Keratinocyte (primary cell): ENCODE results near the gene PTPRF. TPM values are rescaled to one million over a fixed set of nuclear protein-coding genes. Genes with fewer than 3 reads are reported as not detected.

Source experiments
- DNase-seq: peaks from one replicate; pipeline ENCODE4 v3.0.0-alpha.2; 2011; ENCODE audit warnings: low read depth, missing footprints, low spot score
- FAIRE-seq: peaks from 2 replicates; lab custom pipeline; 2011; peaks lifted over from hg19 to GRCh38; lab: Jason Lieb, UNC
- H2AFZ ChIP-seq: 2 replicates; pipeline ENCODE4 v1.6.0; 2012; ENCODE audit warnings: low read length, control low read depth, inconsistent platforms; ENCODE audit not compliant: control insufficient read depth
- H3K27ac ChIP-seq: 2 replicates; pipeline ENCODE4 v1.5.1; 2011; ENCODE audit warnings: low read length; ENCODE audit not compliant: control insufficient read depth, insufficient read depth
- H3K27me3 ChIP-seq: 3 replicates; pipeline ENCODE4 v1.6.0; 2011; ENCODE audit warnings: low read length; ENCODE audit not compliant: control insufficient read depth, insufficient read depth; ENCODE audit errors: extremely low read depth
- H3K36me3 ChIP-seq, 2 experiments: 2 replicates in 1 of 2; 3 replicates in 1 of 2; pipeline ENCODE4 v1.5.1; 2011; ENCODE audit warnings: low read length in 2 of 2, mild to moderate bottlenecking in 1 of 2; ENCODE audit not compliant: control insufficient read depth in 2 of 2, insufficient read depth in 2 of 2; ENCODE audit errors: extremely low read depth in 1 of 2
- H3K4me1 ChIP-seq: 3 replicates; pipeline ENCODE4 v1.5.1; 2011; ENCODE audit warnings: low read length; ENCODE audit not compliant: control insufficient read depth, insufficient read depth; ENCODE audit errors: extremely low read depth
- H3K4me2 ChIP-seq: 3 replicates; pipeline ENCODE4 v1.6.0; 2011; ENCODE audit warnings: low read depth, low read length; ENCODE audit not compliant: control insufficient read depth, insufficient read depth; ENCODE audit errors: extremely low read depth
- H3K4me3 ChIP-seq, 3 experiments: fragments of 200-600 bp in 1 of 3; sonication (generic) in 1 of 3; 2 replicates in 2 of 3; 3 replicates in 1 of 3; pipeline ENCODE4 v1.5.1; 2011 to 2016; ENCODE audit warnings: low read length in 3 of 3, mild to moderate bottlenecking in 3 of 3, control low read depth in 2 of 3, inconsistent platforms in 1 of 3, low read depth in 1 of 3, mixed read lengths in 1 of 3, mixed run types in 1 of 3, moderate library complexity in 1 of 3; ENCODE audit not compliant: control insufficient read depth in 2 of 3, insufficient read depth in 2 of 3; ENCODE audit errors: extremely low read depth in 1 of 3
- H3K79me2 ChIP-seq: 2 replicates; pipeline ENCODE4 v1.6.0; 2012; ENCODE audit warnings: low read length; ENCODE audit not compliant: control insufficient read depth, insufficient read depth
- H3K9ac ChIP-seq: 3 replicates; pipeline ENCODE4 v1.6.0; 2011; ENCODE audit warnings: low read length; ENCODE audit not compliant: control insufficient read depth, insufficient read depth; ENCODE audit errors: extremely low read depth
- H3K9me1 ChIP-seq: 3 replicates; pipeline ENCODE4 v1.6.0; 2011; ENCODE audit warnings: low read length; ENCODE audit not compliant: control insufficient read depth, insufficient read depth; ENCODE audit errors: extremely low read depth
- H3K9me3 ChIP-seq: 2 replicates; pipeline ENCODE4 v1.5.1; 2012; ENCODE audit warnings: low read depth, low read length; ENCODE audit not compliant: control insufficient read depth
- H4K20me1 ChIP-seq: 3 replicates; pipeline ENCODE4 v1.6.0; 2011; ENCODE audit warnings: low read length; ENCODE audit not compliant: control insufficient read depth, insufficient read depth; ENCODE audit errors: extremely low read depth
- CTCF ChIP-seq, 3 experiments: IDR thresholded peaks in 1 of 3; conservative IDR thresholded peaks in 1 of 3; optimal IDR thresholded peaks in 1 of 3; 2 replicates in 2 of 3; 3 replicates in 1 of 3; pipeline versions ENCODE3 to v1.5.1; 2011; ENCODE audit warnings: low read length in 3 of 3, mild to moderate bottlenecking in 3 of 3, moderate library complexity in 2 of 3, control low read depth in 1 of 3, inconsistent platforms in 1 of 3; ENCODE audit not compliant: insufficient read depth in 2 of 3; ENCODE audit errors: extremely low read depth in 1 of 3
- EZH2 ChIP-seq: IDR thresholded peaks from one replicate; pipeline ENCODE4 v1.6.1; 2012; ENCODE audit warnings: inconsistent platforms, mild to moderate bottlenecking, low read length, moderate library complexity
- dilution Hi-C: fragments of 300-500 bp; cut with MboI; formaldehyde crosslinking; loops from one replicate; pipeline ENCODE4 v1.7.0; 2020; ENCODE audit warnings: low sequenced_read_pairs; ENCODE audit not compliant: extremely low pct_ligation_motif_present
- polyA plus RNA-seq, 5 experiments: library from polyadenylated mRNA; depleted of rRNA in 3 of 5; stranded (reverse) in 3 of 5; stranded (forward) in 1 of 5; unstranded in 1 of 5; fragments of >200 nt; gene quantifications; 1 replicate in 1 of 5; 2 replicates in 3 of 5; 3 replicates in 1 of 5; pipeline versions ENCODE4 v1.2.1 to v1.2.3, GENCODE V29; 2011 to 2012; ENCODE audit warnings: missing spikeins in 2 of 5, low read depth in 1 of 5, low replicate concordance in 1 of 5

PTPRF gene
- polyA plus RNA-seq, 1 donor (not counting 4 experiments of a cell fraction or from before 2014, with no cell fraction given) = 161 TPM

GRCh38 chr1:43573066-43573800 is 42.5 kb downstream of the PTPRF start:
- H3K27me3 ChIP-seq = no peaks in the 10 kb centered on the region
- peaks cover 57 to 61% of the 10 kb centered on the region in 2 experiments for H3K36me3 ChIP-seq
- DNase-seq (no peak), FAIRE-seq (no peak)
- H3K4me1 ChIP-seq = no peaks in the 10 kb centered on the region
- H3K27ac ChIP-seq = no peak overlapping the region
- TF ChIP-seq EZH2 (no peak), CTCF (optimal IDR thresholded peaks at IDR 0.05 in 1 of 3, IDR thresholded peaks at IDR 0.05 in 1 of 3, conservative IDR thresholded peaks at IDR 0.05 in 1 of 3; ENCODE audit: extremely low read depth in 1 of 3, insufficient read depth in 2 of 3, low read length in 3 of 3) (no peak)
- no peak overlapping the region for H2AFZ ChIP-seq
- dilution Hi-C loops = no loop called here
- H3K9me1 ChIP-seq = no peaks in the 10 kb centered on the region
- no peaks in the 10 kb centered on the region for H4K20me1 ChIP-seq
- H3K9ac ChIP-seq = no peak overlapping the region
- H3K9me3 ChIP-seq = no peaks in the 10 kb centered on the region
- no peak overlapping the region for H3K4me2 ChIP-seq
- H3K79me2 ChIP-seq = peaks cover under 1% of the 10 kb centered on the region
- H3K4me3 ChIP-seq = no peak overlapping the region

- FAIRE-seq (no peak), DNase-seq (no peak)
- dilution Hi-C loops = no loop called here
- Histone ChIP-seq H3K9ac (no peak overlapping the region), H3K9me3 (no peaks in the 10 kb centered on the region), H3K4me3 (no peak overlapping the region), H3K4me1 (peaks cover 3% of the 10 kb centered on the region), H3K36me3 (peaks cover 60 to 61% of the 10 kb centered on the region in 2 experiments), H3K27me3 (no peaks in the 10 kb centered on the region), H3K9me1 (no peaks in the 10 kb centered on the region), H3K27ac (no peak overlapping the region), H3K4me2 (no peak overlapping the region), H4K20me1 (no peaks in the 10 kb centered on the region), H3K79me2 (no peaks in the 10 kb centered on the region), H2AFZ (no peak overlapping the region)
- TF ChIP-seq CTCF (optimal IDR thresholded peaks at IDR 0.05 in 1 of 3, IDR thresholded peaks at IDR 0.05 in 1 of 3, conservative IDR thresholded peaks at IDR 0.05 in 1 of 3; ENCODE audit: extremely low read depth in 1 of 3, insufficient read depth in 2 of 3, low read length in 3 of 3) = no peak
- TF ChIP-seq EZH2 = no peak
Observed at GRCh38 chr1:43576521-43576920, 45.8 kb downstream of the PTPRF start.
